ENCODE results near the gene AURKA. TPM values are rescaled to one million over a fixed set of nuclear protein-coding genes. Genes with fewer than 3 reads are reported as not detected.

The AURKA gene
- total RNA-seq, 1 experiment from 2014 or later, result 46.8 TPM

GRCh38 chr20:56426026-56426425 is 34.0 kb upstream of the AURKA start:
- H4K20me1 ChIP-seq (ENCODE audit: insufficient read depth, low read depth, low read length), result no peaks in the 10 kb centered on the region
- H3K36me3 ChIP-seq (ENCODE audit: insufficient read depth, low read length), result no peaks in the 10 kb centered on the region
- H3K79me2 ChIP-seq (ENCODE audit: low read length), result no peaks in the 10 kb centered on the region
- H3K27me3 ChIP-seq (ENCODE audit: low read length), result no peaks in the 10 kb centered on the region
- no peaks in the 10 kb centered on the region for H3K9me3 ChIP-seq (ENCODE audit: low read length)
- H3K4me2 ChIP-seq (ENCODE audit: low read depth, low read length, poor library complexity, severe bottlenecking), result no peak overlapping the region
- H3K27ac ChIP-seq (ENCODE audit: low read length), result no peak overlapping the region
- no peak overlapping the region for H3K4me3 ChIP-seq (ENCODE audit: low read length)
- no peak overlapping the region for H2AFZ ChIP-seq (ENCODE audit: low read length)
- DNase-seq, result no peak
- H3K4me1 ChIP-seq (ENCODE audit: low read length), result peaks cover 8% of the 10 kb centered on the region
- H3K9ac ChIP-seq (ENCODE audit: low read length), result no peak overlapping the region
- H3K9me2 ChIP-seq (replicated peaks; ENCODE audit: insufficient read depth, low read length), result no peaks in the 10 kb centered on the region

- H3K4me2 ChIP-seq (ENCODE audit: low read depth, low read length, poor library complexity, severe bottlenecking), result no peak overlapping the region
- H3K9me2 ChIP-seq (replicated peaks; ENCODE audit: insufficient read depth, low read length), result no peaks in the 10 kb centered on the region
- no peak overlapping the region for H3K9ac ChIP-seq (ENCODE audit: low read length)
- H3K27me3 ChIP-seq (ENCODE audit: low read length), result no peaks in the 10 kb centered on the region
- H3K36me3 ChIP-seq (ENCODE audit: insufficient read depth, low read length), result no peaks in the 10 kb centered on the region
- H3K27ac ChIP-seq (ENCODE audit: low read length), result no peak overlapping the region
- no peak for DNase-seq
- no peaks in the 10 kb centered on the region for H4K20me1 ChIP-seq (ENCODE audit: insufficient read depth, low read depth, low read length)
- H3K4me1 ChIP-seq (ENCODE audit: low read length), result peaks cover 8% of the 10 kb centered on the region
- H3K9me3 ChIP-seq (ENCODE audit: low read length), result no peaks in the 10 kb centered on the region
- no peak overlapping the region for H3K4me3 ChIP-seq (ENCODE audit: low read length)
- H3K79me2 ChIP-seq (ENCODE audit: low read length), result no peaks in the 10 kb centered on the region
- H2AFZ ChIP-seq (ENCODE audit: low read length), result no peak overlapping the region
Observed at GRCh38 chr20:56424931-56425330, 32.9 kb upstream of the AURKA start.

- Histone ChIP-seq H3K4me3 (ENCODE audit: low read length) (no peak overlapping the region), H3K4me1 (ENCODE audit: low read length) (no peaks in the 10 kb centered on the region), H3K9ac (ENCODE audit: low read length) (no peak overlapping the region), H3K27ac (ENCODE audit: low read length) (no peak overlapping the region), H3K79me2 (ENCODE audit: low read length) (no peaks in the 10 kb centered on the region), H3K4me2 (ENCODE audit: low read depth, low read length, poor library complexity, severe bottlenecking) (no peak overlapping the region), H3K27me3 (ENCODE audit: low read length) (no peaks in the 10 kb centered on the region), H3K9me3 (ENCODE audit: low read length) (no peaks in the 10 kb centered on the region), H2AFZ (ENCODE audit: low read length) (no peak overlapping the region), H3K9me2 (replicated peaks; ENCODE audit: insufficient read depth, low read length) (no peaks in the 10 kb centered on the region), H3K36me3 (ENCODE audit: insufficient read depth, low read length) (no peaks in the 10 kb centered on the region), H4K20me1 (ENCODE audit: insufficient read depth, low read depth, low read length) (no peaks in the 10 kb centered on the region)
- DNase-seq, result no peak
Observed at GRCh38 chr20:56423886-56424285, 31.9 kb upstream of the AURKA start.

GRCh38 chr20:56423211-56423610 is 31.2 kb upstream of the AURKA start:
- Histone ChIP-seq H3K27me3 (ENCODE audit: low read length) (no peaks in the 10 kb centered on the region), H3K4me3 (ENCODE audit: low read length) (no peak overlapping the region), H2AFZ (ENCODE audit: low read length) (no peak overlapping the region), H3K9me2 (replicated peaks; ENCODE audit: insufficient read depth, low read length) (no peaks in the 10 kb centered on the region), H4K20me1 (ENCODE audit: insufficient read depth, low read depth, low read length) (no peaks in the 10 kb centered on the region), H3K36me3 (ENCODE audit: insufficient read depth, low read length) (no peaks in the 10 kb centered on the region), H3K4me2 (ENCODE audit: low read depth, low read length, poor library complexity, severe bottlenecking) (no peak overlapping the region), H3K9me3 (ENCODE audit: low read length) (no peaks in the 10 kb centered on the region), H3K9ac (ENCODE audit: low read length) (no peak overlapping the region), H3K79me2 (ENCODE audit: low read length) (no peaks in the 10 kb centered on the region), H3K27ac (ENCODE audit: low read length) (no peak overlapping the region), H3K4me1 (ENCODE audit: low read length) (no peaks in the 10 kb centered on the region)
- no peak for DNase-seq

- Histone ChIP-seq H3K4me1 (ENCODE audit: low read length) (no peaks in the 10 kb centered on the region), H3K79me2 (ENCODE audit: low read length) (no peaks in the 10 kb centered on the region), H3K4me3 (ENCODE audit: low read length) (no peak overlapping the region), H3K9me3 (ENCODE audit: low read length) (no peaks in the 10 kb centered on the region), H3K9me2 (replicated peaks; ENCODE audit: insufficient read depth, low read length) (no peaks in the 10 kb centered on the region), H3K36me3 (ENCODE audit: insufficient read depth, low read length) (no peaks in the 10 kb centered on the region), H4K20me1 (ENCODE audit: insufficient read depth, low read depth, low read length) (no peaks in the 10 kb centered on the region), H3K27me3 (ENCODE audit: low read length) (no peaks in the 10 kb centered on the region), H3K27ac (ENCODE audit: low read length) (no peak overlapping the region), H3K9ac (ENCODE audit: low read length) (no peak overlapping the region), H3K4me2 (ENCODE audit: low read depth, low read length, poor library complexity, severe bottlenecking) (no peak overlapping the region), H2AFZ (ENCODE audit: low read length) (no peak overlapping the region)
- no peak for DNase-seq
Observed at GRCh38 chr20:56422824-56423189, 30.8 kb upstream of the AURKA start.

- no peaks in the 10 kb centered on the region for H3K79me2 ChIP-seq (ENCODE audit: low read length)
- no peak overlapping the region for H3K4me3 ChIP-seq (ENCODE audit: low read length)
- H4K20me1 ChIP-seq (ENCODE audit: insufficient read depth, low read depth, low read length), result no peaks in the 10 kb centered on the region
- H3K9me2 ChIP-seq (replicated peaks; ENCODE audit: insufficient read depth, low read length), result no peaks in the 10 kb centered on the region
- H3K27ac ChIP-seq (ENCODE audit: low read length), result no peak overlapping the region
- no peaks in the 10 kb centered on the region for H3K27me3 ChIP-seq (ENCODE audit: low read length)
- no peak for DNase-seq
- no peaks in the 10 kb centered on the region for H3K36me3 ChIP-seq (ENCODE audit: insufficient read depth, low read length)
- no peaks in the 10 kb centered on the region for H3K9me3 ChIP-seq (ENCODE audit: low read length)
- no peaks in the 10 kb centered on the region for H3K4me1 ChIP-seq (ENCODE audit: low read length)
- no peak overlapping the region for H2AFZ ChIP-seq (ENCODE audit: low read length)
- no peak overlapping the region for H3K9ac ChIP-seq (ENCODE audit: low read length)
- no peak overlapping the region for H3K4me2 ChIP-seq (ENCODE audit: low read depth, low read length, poor library complexity, severe bottlenecking)
Observed at GRCh38 chr20:56422076-56422823, 30.2 kb upstream of the AURKA start.

GRCh38 chr20:56420940-56421688 is 29.1 kb upstream of the AURKA start:
- Histone ChIP-seq H3K27ac (ENCODE audit: low read length) (no peak overlapping the region), H3K9me2 (replicated peaks; ENCODE audit: insufficient read depth, low read length) (no peaks in the 10 kb centered on the region), H2AFZ (ENCODE audit: low read length) (no peak overlapping the region), H3K4me2 (ENCODE audit: low read depth, low read length, poor library complexity, severe bottlenecking) (no peak overlapping the region), H3K27me3 (ENCODE audit: low read length) (no peaks in the 10 kb centered on the region), H3K36me3 (ENCODE audit: insufficient read depth, low read length) (no peaks in the 10 kb centered on the region), H4K20me1 (ENCODE audit: insufficient read depth, low read depth, low read length) (no peaks in the 10 kb centered on the region), H3K4me1 (ENCODE audit: low read length) (no peaks in the 10 kb centered on the region), H3K9me3 (ENCODE audit: low read length) (no peaks in the 10 kb centered on the region), H3K4me3 (ENCODE audit: low read length) (no peak overlapping the region), H3K9ac (ENCODE audit: low read length) (no peak overlapping the region), H3K79me2 (ENCODE audit: low read length) (no peaks in the 10 kb centered on the region)
- no peak for DNase-seq

- no peak overlapping the region for H2AFZ ChIP-seq (ENCODE audit: low read length)
- H3K4me1 ChIP-seq (ENCODE audit: low read length), result no peaks in the 10 kb centered on the region
- H3K9me2 ChIP-seq (replicated peaks; ENCODE audit: insufficient read depth, low read length), result no peaks in the 10 kb centered on the region
- no peak overlapping the region for H3K4me3 ChIP-seq (ENCODE audit: low read length)
- DNase-seq, result no peak
- H3K9me3 ChIP-seq (ENCODE audit: low read length), result no peaks in the 10 kb centered on the region
- no peaks in the 10 kb centered on the region for H3K36me3 ChIP-seq (ENCODE audit: insufficient read depth, low read length)
- no peak overlapping the region for H3K4me2 ChIP-seq (ENCODE audit: low read depth, low read length, poor library complexity, severe bottlenecking)
- no peaks in the 10 kb centered on the region for H4K20me1 ChIP-seq (ENCODE audit: insufficient read depth, low read depth, low read length)
- no peak overlapping the region for H3K27ac ChIP-seq (ENCODE audit: low read length)
- H3K9ac ChIP-seq (ENCODE audit: low read length), result no peak overlapping the region
- H3K27me3 ChIP-seq (ENCODE audit: low read length), result no peaks in the 10 kb centered on the region
- no peaks in the 10 kb centered on the region for H3K79me2 ChIP-seq (ENCODE audit: low read length)
Observed at GRCh38 chr20:56420028-56420427, 28.0 kb upstream of the AURKA start.
